ENCODE results near the gene TRMT10A.

- no peak for TF ChIP-seq CTCF (IDR thresholded peaks at IDR 0.05)
- no peak for TF ChIP-seq POLR2A (IDR thresholded peaks at IDR 0.05)
Measured at GRCh38 chr4:99536848-99537247, 27.0 kb downstream of the TRMT10A start.
